HepG2 (cell line): ENCODE measurements around the gene CMTM3. TPM values are rescaled to one million over a fixed set of nuclear protein-coding genes. Genes with fewer than 3 reads are reported as not detected.

ENCODE experiments used
- ATAC-seq: fragments of 200-7000 bp; cut with Tn5 transposase; 3 replicates; pipeline ENCODE4 v1.9.1; 2020; ENCODE audit warnings: mild to moderate bottlenecking, moderate library complexity
- BruUV-seq: library from RNA; stranded (reverse); fragments of 400-500 nt; replicated peaks from 2 replicates; lab custom pipeline; 2021; lab: Mats Ljungman, UMichigan
- CTCF ChIA-PET: fragments of 300-600 bp; formaldehyde crosslinking; extraction: SDS; loops from one replicate; lab custom pipeline; 2021; ENCODE audit warnings: low total read pairs, inconsistent platforms, low intra/inter-chr PET ratio; lab: Yijun Ruan, JAX
- POLR2A ChIA-PET: fragments of 350-600 bp; sonication (Branson Sonifier 250); formaldehyde crosslinking; loops from one replicate; lab custom pipeline; 2020; ENCODE audit warnings: antibody characterized with exemption, inconsistent platforms; lab: Yijun Ruan, JAX
- DNase-seq: peaks from one replicate; pipeline ENCODE4 v3.0.0-alpha.2; 2015; ENCODE audit warnings: low spot score
- FAIRE-seq: peaks from 3 replicates; lab custom pipeline; 2011; peaks lifted over from hg19 to GRCh38; lab: Jason Lieb, UNC
- H2AFZ ChIP-seq: one replicate; pipeline ENCODE4 v1.6.1; 2011; ENCODE audit warnings: low read length, inconsistent platforms
- H3K27ac ChIP-seq: fragments of 300-600 bp; 3 replicates; pipeline ENCODE4 v1.8.0; 2011; ENCODE audit warnings: mixed run types, mild to moderate bottlenecking, mixed read lengths, low read length, inconsistent platforms; ENCODE audit not compliant: insufficient read depth; ENCODE audit errors: extremely low read length
- H3K27me3 ChIP-seq, 2 experiments: fragments of 200-600 bp in 1 of 2; 2 replicates in 1 of 2; 3 replicates in 1 of 2; pipeline versions ENCODE4 v1.6.0 to v1.8.0; 2011; ENCODE audit warnings: low read length in 2 of 2, mild to moderate bottlenecking in 2 of 2, moderate library complexity in 2 of 2, inconsistent platforms in 1 of 2; ENCODE audit not compliant: insufficient read depth in 2 of 2, control insufficient read depth in 1 of 2
- H3K36me3 ChIP-seq, 2 experiments: fragments of 200-600 bp in 1 of 2; replicated peaks in 1 of 2; 2 replicates in 1 of 2; 3 replicates in 1 of 2; pipeline versions ENCODE4 v1.5.1 to v1.8.0; 2011; ENCODE audit warnings: low read length in 2 of 2, inconsistent platforms in 1 of 2; ENCODE audit not compliant: insufficient read depth in 2 of 2, control insufficient read depth in 1 of 2
- H3K4me1 ChIP-seq: 2 replicates; pipeline ENCODE4 v1.5.1; 2012; ENCODE audit warnings: low read length, inconsistent platforms; ENCODE audit not compliant: insufficient read depth
- H3K4me2 ChIP-seq: 2 replicates; pipeline ENCODE4 v1.6.0; 2011; ENCODE audit warnings: low read depth, low read length, inconsistent platforms
- H3K4me3 ChIP-seq, 3 experiments: fragments of 200-600 bp in 1 of 3; sonication (generic), shearing (Covaris generic) in 1 of 3; replicated peaks in 1 of 3; 2 replicates each; pipeline ENCODE4 v1.5.1; 2011 to 2016; ENCODE audit warnings: low read length in 3 of 3, inconsistent platforms in 2 of 3, low read depth in 2 of 3, mild to moderate bottlenecking in 2 of 3, control low read depth in 1 of 3, mixed read lengths in 1 of 3; ENCODE audit not compliant: insufficient read depth in 1 of 3
- H3K79me2 ChIP-seq: one replicate; pipeline ENCODE4 v1.6.1; 2011; ENCODE audit warnings: low read length, inconsistent platforms; ENCODE audit not compliant: insufficient read depth
- H3K9ac ChIP-seq: 2 replicates; pipeline ENCODE4 v1.6.0; 2011; ENCODE audit warnings: mild to moderate bottlenecking, low read depth, low read length, inconsistent platforms; ENCODE audit not compliant: insufficient read depth
- H3K9me3 ChIP-seq: 2 replicates; pipeline ENCODE4 v1.5.1; 2012; ENCODE audit warnings: mild to moderate bottlenecking, low read length
- H4K20me1 ChIP-seq: 2 replicates; pipeline ENCODE4 v1.6.0; 2011; ENCODE audit warnings: inconsistent platforms, mild to moderate bottlenecking, low read length, moderate library complexity; ENCODE audit not compliant: insufficient read depth
- ATM ChIP-seq: fragments of 450-650 bp; IDR thresholded peaks from 2 replicates; pipeline ENCODE4 v1.7.1; 2017; ENCODE audit warnings: mild to moderate bottlenecking, borderline replicate concordance
- FOXM1 ChIP-seq: sonication (generic); formaldehyde crosslinking; IDR thresholded peaks from 2 replicates; pipeline ENCODE4 v1.5.0; 2020; ENCODE audit warnings: missing genetic modification reagents
- KDM4B ChIP-seq: sonication (generic); formaldehyde crosslinking; IDR thresholded peaks from 2 replicates; pipeline ENCODE4 v1.4.0; 2020; ENCODE audit warnings: missing genetic modification reagents
- MEIS2 ChIP-seq: sonication (generic); formaldehyde crosslinking; IDR thresholded peaks from 2 replicates; pipeline ENCODE4 v1.9.0; 2021; ENCODE audit warnings: mild to moderate bottlenecking, missing genetic modification reagents
- MIER3 ChIP-seq: IDR thresholded peaks from 2 replicates; pipeline ENCODE4 v1.6.1; 2016; ENCODE audit warnings: missing compliant biosample characterization, borderline replicate concordance
- RCOR2 ChIP-seq: IDR thresholded peaks from 2 replicates; pipeline ENCODE4 v1.6.1; 2016; ENCODE audit warnings: missing biosample characterization, missing genetic modification reagents
- ZFP1 ChIP-seq: IDR thresholded peaks from 2 replicates; pipeline ENCODE4 v1.6.1; 2016
- ZNF10 ChIP-seq: sonication (generic); formaldehyde crosslinking; IDR thresholded peaks from 2 replicates; pipeline ENCODE4 v1.4.0; 2020; ENCODE audit warnings: mild to moderate bottlenecking, low read depth, missing genetic modification reagents, borderline replicate concordance
- ZNF543 ChIP-seq: sonication (generic); formaldehyde crosslinking; IDR thresholded peaks from 2 replicates; pipeline ENCODE4 v1.4.0; 2020; ENCODE audit warnings: mild to moderate bottlenecking, missing genetic modification reagents
- ZNF546 ChIP-seq: sonication (generic); formaldehyde crosslinking; conservative IDR thresholded peaks from 2 replicates; pipeline ENCODE4 v1.8.1; 2023; ENCODE audit warnings: mild to moderate bottlenecking, missing genetic modification reagents
- WGBS: methylation state at CpG from one replicate; pipeline ENCODE4 v1.1.6; 2017; ENCODE audit warnings: low lambda C conversion rate; 5-methylcytosine and 5-hydroxymethylcytosine counted together
- in situ Hi-C: cut with HindIII; loops from 2 replicates; pipeline ENCODE4 v1.10.0; 2017; ENCODE audit warnings: low pct_unique_long_range_greater_than_20kb; ENCODE audit not compliant: extremely low pct_ligation_motif_present
- intact Hi-C: fragments of 100-400 bp; cut with micrococcal nuclease; formaldehyde crosslinking; loops from one replicate; pipeline ENCODE4 v1.10.0; 2022; ENCODE audit not compliant: unreplicated experiment
- polyA plus RNA-seq, 8 experiments: library from polyadenylated mRNA; depleted of rRNA in 3 of 8; stranded (reverse) in 7 of 8; unstranded in 1 of 8; fragments of >200 nt; fragmentation: Illumina TruSeq in 4 of 8; extraction: Trizol in 4 of 8; gene quantifications; 2 replicates each; pipeline versions ENCODE4 v1.2.1 to v1.2.3, GENCODE V29; 2011 to 2016; ENCODE audit warnings: low read depth in 4 of 8, missing spikeins in 1 of 8, mixed read lengths in 1 of 8; ENCODE audit not compliant: insufficient read depth in 1 of 8
- total RNA-seq, 5 experiments: library from RNA; depleted of rRNA; stranded (reverse); fragments of >200 nt; fragmentation: Illumina TruSeq; extraction: Trizol; gene quantifications; 2 replicates each; pipeline ENCODE4 v1.2.3, GENCODE V29; 2016; ENCODE audit warnings: low read depth in 1 of 5
- TF ChIP-seq, protein P1 (sequence below): sonication (generic); formaldehyde crosslinking; IDR thresholded peaks from 2 replicates; pipeline ENCODE4 v1.4.0; 2020; ENCODE audit warnings: mild to moderate bottlenecking, missing genetic modification reagents

The CMTM3 gene
- total and polyA plus RNA-seq, 2 of the 13 experiments (the other 11 are each of a cell fraction or from before 2014, with no cell fraction given): 29.2 to 48.7 TPM

- BruUV-seq: no TSS peak
- ChIA-PET CTCF (no interaction called here), POLR2A (no interaction called here)
- no peaks in the 10 kb centered on the region for H3K9me3 ChIP-seq
- peaks cover 2 to 16% of the 10 kb centered on the region in 2 experiments; a peak in 3 of 5 replicates for H3K36me3 ChIP-seq
- H3K27me3 ChIP-seq: no peaks in the 10 kb centered on the region
- H4K20me1 ChIP-seq: no peaks in the 10 kb centered on the region
- intact Hi-C loops: no loop called here
- TF ChIP-seq MIER3 (CRISPR knock-in tag) (no peak), KDM4B (CRISPR knock-in tag) (no peak), ZNF10 (CRISPR knock-in tag) (no peak), ZFP1 (CRISPR knock-in tag) (no peak), FOXM1 (CRISPR knock-in tag) (no peak), ZNF543 (no peak), MEIS2 (CRISPR knock-in tag) (no peak), ATM (no peak), RCOR2 (CRISPR knock-in tag) (no peak), ZNF546 (no peak)
- TF ChIP-seq, protein P1, sequence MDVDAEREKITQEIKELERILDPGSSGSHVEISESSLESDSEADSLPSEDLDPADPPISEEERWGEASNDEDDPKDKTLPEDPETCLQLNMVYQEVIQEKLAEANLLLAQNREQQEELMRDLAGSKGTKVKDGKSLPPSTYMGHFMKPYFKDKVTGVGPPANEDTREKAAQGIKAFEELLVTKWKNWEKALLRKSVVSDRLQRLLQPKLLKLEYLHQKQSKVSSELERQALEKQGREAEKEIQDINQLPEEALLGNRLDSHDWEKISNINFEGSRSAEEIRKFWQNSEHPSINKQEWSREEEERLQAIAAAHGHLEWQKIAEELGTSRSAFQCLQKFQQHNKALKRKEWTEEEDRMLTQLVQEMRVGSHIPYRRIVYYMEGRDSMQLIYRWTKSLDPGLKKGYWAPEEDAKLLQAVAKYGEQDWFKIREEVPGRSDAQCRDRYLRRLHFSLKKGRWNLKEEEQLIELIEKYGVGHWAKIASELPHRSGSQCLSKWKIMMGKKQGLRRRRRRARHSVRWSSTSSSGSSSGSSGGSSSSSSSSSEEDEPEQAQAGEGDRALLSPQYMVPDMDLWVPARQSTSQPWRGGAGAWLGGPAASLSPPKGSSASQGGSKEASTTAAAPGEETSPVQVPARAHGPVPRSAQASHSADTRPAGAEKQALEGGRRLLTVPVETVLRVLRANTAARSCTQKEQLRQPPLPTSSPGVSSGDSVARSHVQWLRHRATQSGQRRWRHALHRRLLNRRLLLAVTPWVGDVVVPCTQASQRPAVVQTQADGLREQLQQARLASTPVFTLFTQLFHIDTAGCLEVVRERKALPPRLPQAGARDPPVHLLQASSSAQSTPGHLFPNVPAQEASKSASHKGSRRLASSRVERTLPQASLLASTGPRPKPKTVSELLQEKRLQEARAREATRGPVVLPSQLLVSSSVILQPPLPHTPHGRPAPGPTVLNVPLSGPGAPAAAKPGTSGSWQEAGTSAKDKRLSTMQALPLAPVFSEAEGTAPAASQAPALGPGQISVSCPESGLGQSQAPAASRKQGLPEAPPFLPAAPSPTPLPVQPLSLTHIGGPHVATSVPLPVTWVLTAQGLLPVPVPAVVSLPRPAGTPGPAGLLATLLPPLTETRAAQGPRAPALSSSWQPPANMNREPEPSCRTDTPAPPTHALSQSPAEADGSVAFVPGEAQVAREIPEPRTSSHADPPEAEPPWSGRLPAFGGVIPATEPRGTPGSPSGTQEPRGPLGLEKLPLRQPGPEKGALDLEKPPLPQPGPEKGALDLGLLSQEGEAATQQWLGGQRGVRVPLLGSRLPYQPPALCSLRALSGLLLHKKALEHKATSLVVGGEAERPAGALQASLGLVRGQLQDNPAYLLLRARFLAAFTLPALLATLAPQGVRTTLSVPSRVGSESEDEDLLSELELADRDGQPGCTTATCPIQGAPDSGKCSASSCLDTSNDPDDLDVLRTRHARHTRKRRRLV (CRISPR knock-in tag): no peak
- DNase-seq: no peak
- 97% methylated on average over 3 of the region's 3 CpGs for WGBS
- ATAC-seq: no peak
- no peaks in the 10 kb centered on the region for H3K79me2 ChIP-seq
- peaks cover 12% of the 10 kb centered on the region for H3K4me1 ChIP-seq
- FAIRE-seq: no peak
- H3K4me2 ChIP-seq: no peak overlapping the region
- H2AFZ ChIP-seq: no peak overlapping the region
- no peak overlapping the region for H3K27ac ChIP-seq
- H3K9ac ChIP-seq: no peak overlapping the region
- no peak overlapping the region for H3K4me3 ChIP-seq
- in situ Hi-C loops: no loop called here
Measured at GRCh38 chr16:66622863-66623262, 18.4 kb downstream of the CMTM3 start.
